ENCODE results near the gene ANKRD9.

GRCh38 chr14:102495491-102496330 lies 13.9 kb downstream of the ANKRD9 start:
- TF ChIP-seq TAF1 (IDR thresholded peaks at IDR 0.05; ENCODE audit: low read depth), result no peak
- no peak for TF ChIP-seq CTCF (IDR thresholded peaks at IDR 0.05; ENCODE audit: poor library complexity, severe bottlenecking)

Measured in neural cell (in vitro differentiated cells).